GM18858 (cell line): ENCODE measurements around the gene PCYT1A.
"Not testable (repeated sequence)": the region's sequence is repeated elsewhere in the genome, so short reads cannot be mapped to it uniquely, and the experiment has no call there.

ENCODE experiments used
- ATAC-seq: cut with Tn5 transposase; IDR thresholded peaks from one replicate; pipeline ENCODE4 v1.9.1; 2021; ENCODE audit not compliant: unreplicated experiment

Gene PCYT1A

DNA sequence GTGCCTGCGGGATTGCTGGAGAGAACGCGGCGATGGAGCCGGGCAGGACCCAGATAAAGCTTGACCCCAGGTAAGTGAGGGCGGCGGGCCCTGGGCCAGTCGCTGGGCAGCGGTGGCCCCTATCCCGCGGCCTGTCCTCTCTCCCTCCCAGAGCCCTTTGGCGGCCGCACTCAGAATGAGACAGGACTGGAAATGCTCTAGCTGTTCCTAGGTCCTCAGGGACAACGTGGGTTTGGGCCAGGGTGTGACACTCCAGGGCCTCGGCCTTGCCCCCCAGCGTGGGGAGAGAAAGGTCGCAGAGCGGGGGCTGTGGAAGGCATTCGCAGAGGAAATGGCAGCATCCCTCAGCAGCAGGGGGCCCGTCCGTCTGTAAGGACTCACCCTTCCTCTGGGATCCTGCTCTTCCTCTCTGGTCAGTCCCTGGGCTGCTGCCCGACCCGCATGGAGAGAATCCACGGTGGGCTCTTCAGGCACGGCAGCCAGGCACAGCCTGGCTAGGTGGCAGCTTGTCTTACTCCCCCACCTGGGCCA lies 70.8 kb downstream of the PCYT1A start:
- ATAC-seq: no peak

DNA sequence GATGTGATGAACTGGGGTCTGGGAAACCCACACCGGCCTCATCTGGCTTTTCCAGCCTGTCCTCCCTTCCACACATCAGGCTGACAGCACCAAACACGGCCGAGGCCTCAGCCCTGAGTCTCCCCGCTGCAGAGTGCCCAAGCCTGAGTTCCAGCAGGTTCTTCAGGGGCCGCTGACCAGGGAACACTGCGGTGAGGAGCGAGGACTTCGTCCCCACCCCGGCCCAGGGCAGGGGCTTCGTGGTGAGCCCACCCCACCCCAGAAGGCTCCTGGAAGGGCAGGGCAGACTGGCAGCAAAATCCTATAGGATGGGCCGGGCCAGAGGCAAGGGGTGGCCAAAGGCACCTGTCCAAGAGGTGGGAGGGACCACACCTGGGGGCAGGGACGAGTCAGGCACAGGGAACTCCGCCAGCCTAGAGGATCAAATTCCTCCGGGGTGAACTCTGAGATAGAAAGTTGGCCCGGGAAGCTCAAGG lies 71.4 kb downstream of the PCYT1A start, which contains the start of gene SLC51A:
Gene SLC51A (plus strand): TSS at position 446 of the 476 bp plus-strand sequence. CDS start 179 bp downstream, outside the sequence.
- no peak for ATAC-seq

- no peak for ATAC-seq
These were observed 72.0 kb downstream of the PCYT1A start for GRCh38 chr3:196215493-196216020.

- no peak for ATAC-seq
These were observed 72.6 kb downstream of the PCYT1A start for GRCh38 chr3:196214783-196215441.

GRCh38 chr3:196210673-196211556 lies 76.6 kb downstream of the PCYT1A start, which contains the start of gene ZDHHC19:
Gene ZDHHC19, minus strand, starts transcription at chr3:196211400. Its CDS starts 85 bp downstream, at chr3:196211315.
- no peak for ATAC-seq

- not testable (repeated sequence) for ATAC-seq
These were observed 77.4 kb downstream of the PCYT1A start for GRCh38 chr3:196209944-196210672.

GRCh38 chr3:196208942-196209695 lies 78.4 kb downstream of the PCYT1A start:
- ATAC-seq: no peak

GRCh38 chr3:196207833-196208607 lies 79.5 kb downstream of the PCYT1A start:
- ATAC-seq: no peak

DNA sequence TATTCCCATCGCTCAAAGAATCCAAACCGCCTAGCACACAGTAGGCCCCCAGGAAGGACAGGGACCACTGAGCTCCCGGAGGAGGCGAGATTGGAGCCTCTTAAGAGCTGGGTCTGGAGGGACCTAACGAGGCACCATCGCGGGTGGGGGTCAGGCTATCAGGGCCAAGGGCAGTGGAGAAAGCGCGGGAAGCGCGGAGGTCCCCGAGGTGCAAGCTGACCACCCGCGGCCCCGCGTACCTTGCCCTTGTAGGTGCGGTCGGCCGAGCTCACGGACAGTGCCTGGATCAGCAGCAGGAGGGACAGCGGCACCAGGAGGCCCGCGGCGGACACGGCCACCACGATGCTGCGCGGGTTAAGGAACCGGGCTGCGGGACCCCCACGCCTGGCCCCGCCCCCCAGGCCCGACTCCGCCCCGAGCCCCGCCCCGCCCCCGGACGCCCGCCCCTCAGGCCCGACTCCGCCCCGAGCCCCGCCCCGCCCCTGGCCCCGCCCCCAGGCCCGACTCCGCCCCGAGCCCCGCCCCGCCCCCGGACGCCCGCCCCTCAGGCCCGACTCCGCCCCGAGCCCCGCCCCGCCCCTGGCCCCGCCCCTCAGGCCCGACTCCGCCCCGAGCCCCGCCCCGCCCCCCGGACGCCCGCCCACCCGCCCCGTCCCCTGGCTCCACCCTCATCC lies 80.2 kb downstream of the PCYT1A start:
- ATAC-seq: no peak

- ATAC-seq: not testable (repeated sequence)
These were observed 81.9 kb downstream of the PCYT1A start for GRCh38 chr3:196205442-196206205.

DNA sequence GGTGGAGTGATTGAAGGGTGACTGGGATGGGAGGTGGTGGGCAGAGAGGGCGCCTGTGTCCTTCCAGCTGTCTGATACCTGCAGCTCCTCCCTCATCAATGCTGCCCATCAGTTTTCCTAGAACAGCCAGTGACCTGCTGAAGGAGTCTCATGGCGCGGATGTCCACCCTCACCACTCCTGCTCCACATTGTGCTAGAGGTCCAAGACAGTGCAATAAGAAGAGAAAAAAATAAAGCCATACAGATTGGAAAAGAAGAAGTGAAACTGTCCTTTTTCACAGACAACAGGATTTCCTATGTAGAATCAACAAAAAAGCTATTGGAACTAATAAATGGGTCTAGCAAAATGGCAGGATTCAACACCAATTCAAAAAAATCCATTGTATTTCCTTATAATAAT lies 83.7 kb downstream of the PCYT1A start:
- no peak for ATAC-seq

DNA sequence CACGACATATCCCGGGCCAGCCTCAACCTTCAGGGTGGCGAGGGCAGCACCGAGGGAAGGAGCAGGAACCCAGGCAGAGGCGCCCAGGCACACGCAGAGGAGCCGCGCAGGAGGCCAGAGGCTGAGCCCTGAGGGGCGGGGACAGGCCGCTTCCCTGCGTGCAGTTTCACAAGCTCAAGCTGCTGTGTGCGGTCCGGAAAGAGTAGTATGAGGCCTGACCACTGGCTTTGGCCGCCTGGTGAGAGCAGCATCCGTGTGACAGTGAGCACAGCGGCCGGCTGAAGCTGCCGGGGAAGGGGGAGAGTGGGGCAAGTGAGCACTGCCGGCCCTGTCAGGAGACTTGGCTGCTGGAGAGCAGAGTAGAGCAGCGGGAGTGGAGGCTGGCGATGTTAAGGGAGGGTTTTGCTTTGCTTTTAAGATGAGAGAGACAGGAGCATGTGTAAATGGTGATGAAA lies 85.0 kb downstream of the PCYT1A start:
- ATAC-seq: no peak

DNA sequence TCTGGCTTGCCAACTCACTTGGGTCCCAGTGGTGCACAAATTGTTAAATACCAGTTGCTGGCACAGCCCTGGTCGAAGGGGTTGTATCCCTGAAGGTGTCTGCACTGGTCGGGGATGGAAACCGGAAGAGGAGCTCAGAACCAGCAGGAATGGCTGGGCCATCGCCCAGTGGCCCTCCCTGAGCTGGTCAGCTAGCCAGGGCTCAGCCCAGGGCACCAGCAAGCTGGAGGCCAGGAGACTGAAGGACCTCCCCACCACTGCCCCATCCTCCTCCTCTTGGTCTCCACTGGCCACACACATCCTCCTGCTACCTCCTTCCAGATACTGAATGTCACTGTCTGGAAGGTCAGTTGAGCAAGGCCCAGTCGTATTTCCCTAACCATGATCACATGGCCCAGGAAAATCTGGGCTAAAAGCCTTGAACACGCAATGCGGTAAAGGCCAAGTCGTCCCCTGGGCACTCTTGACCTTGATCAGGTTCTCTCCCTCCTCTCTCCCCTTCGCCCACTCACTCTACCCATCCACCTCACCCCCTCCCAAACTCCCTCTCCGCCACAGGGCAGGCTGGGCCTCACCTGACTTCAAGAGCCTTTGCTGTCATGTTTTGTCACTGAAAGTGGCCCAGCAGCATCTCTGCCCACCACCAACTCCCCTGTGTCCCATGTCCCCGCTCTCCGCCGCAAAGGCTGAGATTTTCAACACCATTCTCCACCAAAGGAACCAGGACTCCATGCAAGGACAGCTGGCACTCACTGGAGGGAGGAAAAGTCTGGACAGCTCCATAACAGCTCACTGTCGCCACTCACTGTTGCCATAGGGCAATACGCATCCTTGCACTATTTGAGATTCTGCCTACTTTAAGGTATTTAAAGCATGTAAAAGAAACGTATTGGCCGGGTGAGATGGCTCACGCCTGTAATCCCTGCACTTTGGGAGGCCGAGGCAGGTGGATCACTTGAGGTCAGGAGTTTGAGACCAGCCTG lies 88.5 kb downstream of the PCYT1A start:
- no peak for ATAC-seq

DNA sequence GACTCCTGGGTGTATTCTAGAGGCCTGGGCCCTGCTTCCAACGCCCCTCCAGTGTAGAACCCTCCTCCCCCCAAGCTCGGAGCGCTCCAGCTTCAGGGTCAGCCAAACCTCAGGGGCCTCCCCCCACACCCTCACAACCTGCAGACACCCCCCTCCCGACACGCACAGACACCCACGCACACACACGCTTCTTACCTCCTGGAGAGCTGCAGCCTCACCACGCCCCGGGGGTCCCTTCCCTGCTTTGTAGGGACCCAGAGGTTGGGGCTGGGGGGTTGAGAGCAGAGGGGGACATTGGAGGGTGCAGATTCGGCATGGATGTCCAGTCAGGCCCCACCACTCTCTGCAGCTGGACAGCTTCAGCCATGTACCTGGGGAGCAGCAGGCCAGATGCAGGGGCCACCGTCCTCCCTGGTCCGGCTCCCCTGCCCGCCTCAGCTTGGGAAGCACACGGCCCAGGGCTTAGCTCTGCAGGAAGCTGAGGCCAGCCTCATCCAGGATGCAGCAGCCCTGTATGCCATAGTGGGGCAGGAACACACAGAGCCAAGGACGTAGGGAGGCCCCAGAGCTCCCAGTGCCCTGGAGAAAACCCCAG lies 89.3 kb downstream of the PCYT1A start:
- ATAC-seq: no peak

- ATAC-seq: no peak
These were observed 90.0 kb downstream of the PCYT1A start for GRCh38 chr3:196197524-196197923.

DNA sequence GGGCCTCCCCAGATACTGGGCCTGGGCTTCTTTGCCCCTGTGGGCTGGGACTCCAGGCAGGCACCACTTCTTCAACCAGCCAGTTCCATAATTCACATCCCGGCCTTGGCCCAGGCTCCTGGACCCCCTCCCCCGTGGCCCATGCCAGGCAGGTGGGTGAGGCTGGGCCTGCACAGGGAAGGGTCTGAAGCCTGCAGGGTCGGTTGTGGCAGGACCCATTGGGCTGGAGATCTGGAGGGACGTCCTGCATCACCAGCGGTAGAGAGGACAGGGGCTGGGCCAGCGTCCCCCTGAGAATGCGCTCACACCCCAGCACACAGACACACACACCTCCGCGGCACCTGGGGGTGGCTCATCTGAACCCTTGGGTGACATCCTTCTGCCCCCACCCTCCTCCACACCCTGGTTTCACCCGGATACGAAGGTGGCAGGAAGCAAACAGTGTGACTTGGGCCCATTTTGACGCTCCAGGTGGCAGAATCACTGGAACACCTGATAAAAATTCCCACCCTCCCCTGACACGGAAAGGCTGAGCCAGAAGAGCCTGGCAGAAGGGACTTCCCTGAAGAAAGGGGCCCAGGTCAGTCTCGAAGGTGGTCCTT lies 91.8 kb downstream of the PCYT1A start:
- ATAC-seq: no peak
